H9 (cell line): ENCODE data around the gene SLC1A5. TPM values are rescaled to one million over a fixed set of nuclear protein-coding genes. Genes with fewer than 3 reads are reported as not detected.
A peak's percentile ranks its signal among the peaks of the same experiment; 100 is the strongest.

Experiments used
- DNase-seq: peaks from one replicate; pipeline ENCODE4 v3.0.0-alpha.2; 2017
- H2AFZ ChIP-seq: one replicate; pipeline ENCODE4 v1.6.1; 2013; ENCODE audit warnings: mild to moderate bottlenecking, low read length, control low read depth, moderate library complexity
- H2AK5ac ChIP-seq: 2 replicates; pipeline ENCODE4 v1.6.1; 2013; ENCODE audit warnings: low read length, control low read depth, mixed read lengths; ENCODE audit not compliant: insufficient read length
- H2BK120ac ChIP-seq: one replicate; pipeline ENCODE4 v1.6.1; 2013; ENCODE audit warnings: low read depth, mild to moderate bottlenecking, low read length, control low read depth, inconsistent platforms; ENCODE audit not compliant: poor library complexity, severe bottlenecking
- H2BK12ac ChIP-seq: 2 replicates; pipeline ENCODE4 v1.6.1; 2013; ENCODE audit warnings: low read length, control low read depth, mixed read lengths, low read depth; ENCODE audit not compliant: insufficient read length
- H2BK15ac ChIP-seq: 2 replicates; pipeline ENCODE4 v1.6.1; 2013; ENCODE audit warnings: low read depth, low read length, control low read depth
- H2BK20ac ChIP-seq: one replicate; pipeline ENCODE4 v1.6.1; 2013; ENCODE audit warnings: low read depth, mild to moderate bottlenecking, low read length, control low read depth, inconsistent platforms; ENCODE audit not compliant: poor library complexity, severe bottlenecking
- H2BK5ac ChIP-seq: 2 replicates; pipeline ENCODE4 v1.6.1; 2013; ENCODE audit warnings: low read length, control low read depth, mixed read lengths; ENCODE audit not compliant: insufficient read length
- H3K14ac ChIP-seq: 2 replicates; pipeline ENCODE4 v1.6.1; 2013; ENCODE audit warnings: low read length, control low read depth; ENCODE audit not compliant: insufficient read depth
- H3K18ac ChIP-seq: 2 replicates; pipeline ENCODE4 v1.6.1; 2013; ENCODE audit warnings: low read depth, mild to moderate bottlenecking, mixed read lengths, low read length, control low read depth; ENCODE audit not compliant: insufficient read length
- H3K23ac ChIP-seq: 2 replicates; pipeline ENCODE4 v1.6.1; 2013; ENCODE audit warnings: low read length, control low read depth, mixed read lengths, low read depth; ENCODE audit not compliant: insufficient read length
- H3K23me2 ChIP-seq: 2 replicates; pipeline ENCODE4 v1.6.1; 2013; ENCODE audit warnings: low read depth, mild to moderate bottlenecking, mixed read lengths, low read length, control low read depth; ENCODE audit not compliant: insufficient read length, poor library complexity, severe bottlenecking
- H3K27ac ChIP-seq: 2 replicates; pipeline ENCODE4 v1.5.1; 2013; ENCODE audit warnings: low read length, control low read depth, mixed read lengths, low read depth; ENCODE audit not compliant: insufficient read length
- H3K27me3 ChIP-seq: 2 replicates; pipeline ENCODE4 v1.6.1; 2013; ENCODE audit warnings: low read length, control low read depth, inconsistent platforms; ENCODE audit not compliant: insufficient read depth
- H3K4ac ChIP-seq: 2 replicates; pipeline ENCODE4 v1.6.1; 2013; ENCODE audit warnings: low read depth, mild to moderate bottlenecking, control low read depth, inconsistent platforms, low read length, moderate library complexity
- H3K4me1 ChIP-seq: 2 replicates; pipeline ENCODE4 v1.6.1; 2013; ENCODE audit warnings: low read length, control low read depth, inconsistent platforms; ENCODE audit not compliant: insufficient read depth
- H3K4me2 ChIP-seq: 2 replicates; pipeline ENCODE4 v1.6.1; 2013; ENCODE audit warnings: low read length, control low read depth, mixed read lengths; ENCODE audit not compliant: insufficient read length, insufficient read depth
- H3K56ac ChIP-seq: 2 replicates; pipeline ENCODE4 v1.6.1; 2013; ENCODE audit warnings: low read depth, mild to moderate bottlenecking, mixed read lengths, low read length, control low read depth; ENCODE audit not compliant: insufficient read length
- H3K79me1 ChIP-seq: 2 replicates; pipeline ENCODE4 v1.6.1; 2013; ENCODE audit warnings: low read depth, mild to moderate bottlenecking, moderate library complexity, low read length, control low read depth, inconsistent platforms; ENCODE audit not compliant: insufficient read depth, poor library complexity, severe bottlenecking
- H3K79me2 ChIP-seq: 2 replicates; pipeline ENCODE4 v1.6.1; 2013; ENCODE audit warnings: low read length, control low read depth, inconsistent platforms; ENCODE audit not compliant: insufficient read depth
- H3K9ac ChIP-seq: 2 replicates; pipeline ENCODE4 v1.6.1; 2013; ENCODE audit warnings: low read length, control low read depth, mixed read lengths; ENCODE audit not compliant: insufficient read length; ENCODE audit errors: extremely low read depth
- H3K9me3 ChIP-seq: one replicate; pipeline ENCODE4 v1.6.1; 2013; ENCODE audit warnings: low read depth, low read length, inconsistent platforms; ENCODE audit not compliant: control insufficient read depth
- H3T11ph ChIP-seq: one replicate; pipeline ENCODE4 v1.6.1; 2013; ENCODE audit warnings: mild to moderate bottlenecking, low read length, control low read depth, inconsistent platforms
- H4K20me1 ChIP-seq: one replicate; pipeline ENCODE4 v1.6.1; 2013; ENCODE audit not compliant: control insufficient read depth, insufficient read length, insufficient read depth
- H4K5ac ChIP-seq: 2 replicates; pipeline ENCODE4 v1.6.1; 2013; ENCODE audit warnings: low read depth, mild to moderate bottlenecking, mixed read lengths, low read length, control low read depth; ENCODE audit not compliant: insufficient read length
- H4K8ac ChIP-seq: replicated peaks from 2 replicates; pipeline ENCODE4 v1.6.1; 2013; ENCODE audit warnings: low read length, control low read depth, mixed read lengths, low read depth; ENCODE audit not compliant: insufficient read length
- H4K91ac ChIP-seq: 2 replicates; pipeline ENCODE4 v1.6.1; 2013; ENCODE audit warnings: low read depth, mild to moderate bottlenecking, moderate library complexity, mixed read lengths, low read length, control low read depth; ENCODE audit not compliant: insufficient read length
- H3K27ac Mint-ChIP-seq, 3 experiments: 2 replicates in 2 of 3; 3 replicates in 1 of 3; pipeline ENCODE4 v1.8.0; 2020 to 2021; ENCODE audit warnings: mixed read lengths in 3 of 3, mild to moderate bottlenecking in 1 of 3, moderate library complexity in 1 of 3
- H3K27me3 Mint-ChIP-seq: 2 replicates; pipeline ENCODE4 v1.8.0; 2021; ENCODE audit warnings: low read depth, mild to moderate bottlenecking, moderate library complexity, mixed read lengths
- H3K36me3 Mint-ChIP-seq, 3 experiments: 2 replicates in 2 of 3; 3 replicates in 1 of 3; pipeline ENCODE4 v1.8.0; 2020 to 2021; ENCODE audit warnings: low read depth in 3 of 3, mixed read lengths in 3 of 3; ENCODE audit not compliant: insufficient read depth in 1 of 3
- H3K4me1 Mint-ChIP-seq, 2 experiments: 2 replicates each; pipeline ENCODE4 v1.8.0; 2020; ENCODE audit warnings: mixed read lengths in 2 of 2
- H3K4me3 Mint-ChIP-seq, 2 experiments: 2 replicates in 1 of 2; 3 replicates in 1 of 2; pipeline ENCODE4 v1.8.0; 2020 to 2021; ENCODE audit warnings: mild to moderate bottlenecking in 2 of 2, mixed read lengths in 2 of 2, moderate library complexity in 1 of 2
- H3K9me3 Mint-ChIP-seq, 2 experiments: 2 replicates in 1 of 2; 3 replicates in 1 of 2; pipeline ENCODE4 v1.8.0; 2020; ENCODE audit warnings: mild to moderate bottlenecking in 2 of 2, mixed read lengths in 2 of 2, moderate library complexity in 1 of 2
- WGBS: extraction: QIAGEN DNeasy Blood & Tissue Kit; methylation state at CpG from one replicate; pipeline ENCODE4 v1.1.7; 2013; ENCODE audit warnings: missing lambda C conversion rate, low lambda C conversion rate, mixed read lengths; ENCODE audit not compliant: insufficient read length; ENCODE audit errors: extremely low coverage; 5-methylcytosine and 5-hydroxymethylcytosine counted together
- total RNA-seq: library from RNA; stranded (reverse); gene quantifications from 2 replicates; pipeline ENCODE4 v1.2.1, GENCODE V29; 2021
- TF ChIP-seq, protein P1 (sequence below): fragments of 200-600 bp; sonication (generic); conservative IDR thresholded peaks from 3 replicates; pipeline ENCODE4 v1.8.0; 2021; ENCODE audit warnings: antibody characterized with exemption, mild to moderate bottlenecking

SLC1A5 gene
- total RNA-seq, 1 experiment from 2014 or later, result 258 TPM

- no peak for DNase-seq
Observed at GRCh38 chr19:46824890-46825730, 36.7 kb upstream of the SLC1A5 start.

More at GRCh38 chr19:46824890-46825730, 36.7 kb upstream of the SLC1A5 start:
- Histone ChIP-seq H3K9me3 (no peaks in the 10 kb centered on the region), H3K4ac (no peak overlapping the region), H2AFZ (no peak overlapping the region), H3K23me2 (no peaks in the 10 kb centered on the region), H2BK15ac (no peak overlapping the region), H3K18ac (peak overlapping the region; percentile 70), H3K23ac (no peak overlapping the region), H4K91ac (no peak overlapping the region), H4K5ac (no peak overlapping the region), H3K27ac (no peak overlapping the region), H2BK20ac (no peak overlapping the region), H3K56ac (no peak overlapping the region), H2BK5ac (no peak overlapping the region), H3T11ph (no peak overlapping the region), H3K4me1 (no peaks in the 10 kb centered on the region), H3K14ac (no peak overlapping the region), H3K79me2 (no peaks in the 10 kb centered on the region), H3K79me1 (no peaks in the 10 kb centered on the region), H2AK5ac (no peak overlapping the region), H2BK12ac (no peak overlapping the region), H2BK120ac (no peak overlapping the region), H4K8ac (no peak overlapping the region), H4K20me1 (no peaks in the 10 kb centered on the region), H3K4me2 (no peak overlapping the region), H3K9ac (no peak overlapping the region), H3K27me3 (no peaks in the 10 kb centered on the region)
- H3K4me1 Mint-ChIP-seq, result peaks cover 7 to 9% of the 10 kb centered on the region in 2 experiments; a peak in 3 of 4 replicates
- no peaks in the 10 kb centered on the region; the same call in 1 of the 2 replicates for H3K27me3 Mint-ChIP-seq
- WGBS, result no CpG with 5 or more reads among the region's 21 CpGs
- H3K9me3 Mint-ChIP-seq, result peaks cover 0 to 2% of the 10 kb centered on the region in 2 experiments; a peak in 2 of 5 replicates
- TF ChIP-seq, protein P1, sequence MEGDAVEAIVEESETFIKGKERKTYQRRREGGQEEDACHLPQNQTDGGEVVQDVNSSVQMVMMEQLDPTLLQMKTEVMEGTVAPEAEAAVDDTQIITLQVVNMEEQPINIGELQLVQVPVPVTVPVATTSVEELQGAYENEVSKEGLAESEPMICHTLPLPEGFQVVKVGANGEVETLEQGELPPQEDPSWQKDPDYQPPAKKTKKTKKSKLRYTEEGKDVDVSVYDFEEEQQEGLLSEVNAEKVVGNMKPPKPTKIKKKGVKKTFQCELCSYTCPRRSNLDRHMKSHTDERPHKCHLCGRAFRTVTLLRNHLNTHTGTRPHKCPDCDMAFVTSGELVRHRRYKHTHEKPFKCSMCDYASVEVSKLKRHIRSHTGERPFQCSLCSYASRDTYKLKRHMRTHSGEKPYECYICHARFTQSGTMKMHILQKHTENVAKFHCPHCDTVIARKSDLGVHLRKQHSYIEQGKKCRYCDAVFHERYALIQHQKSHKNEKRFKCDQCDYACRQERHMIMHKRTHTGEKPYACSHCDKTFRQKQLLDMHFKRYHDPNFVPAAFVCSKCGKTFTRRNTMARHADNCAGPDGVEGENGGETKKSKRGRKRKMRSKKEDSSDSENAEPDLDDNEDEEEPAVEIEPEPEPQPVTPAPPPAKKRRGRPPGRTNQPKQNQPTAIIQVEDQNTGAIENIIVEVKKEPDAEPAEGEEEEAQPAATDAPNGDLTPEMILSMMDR, result no peak
- peak overlapping the region in 1 of 3 experiments; percentile 54; a peak in 1 of 7 replicates for H3K27ac Mint-ChIP-seq
- H3K36me3 Mint-ChIP-seq, result no peaks in the 10 kb centered on the region
- no peak overlapping the region for H3K4me3 Mint-ChIP-seq
